OCI-LY7 (cell line): ENCODE data around the gene YIPF2. TPM values are rescaled to one million over a fixed set of nuclear protein-coding genes. Genes with fewer than 3 reads are reported as not detected.

ENCODE experiments used
- BruUV-seq: library from RNA; stranded (reverse); fragments of 400-500 nt; replicated peaks from 2 replicates; lab custom pipeline; 2021; lab: Mats Ljungman, UMichigan
- CTCF ChIA-PET: fragments of 300-600 bp; sonication (Branson Sonifier 250); formaldehyde crosslinking; loops from one replicate; lab custom pipeline; 2022; ENCODE audit warnings: antibody characterized with exemption; ENCODE audit not compliant: unreplicated experiment; lab: Charles Lee
- POLR2A ChIA-PET: fragments of 300-600 bp; sonication (Branson Sonifier 250); formaldehyde crosslinking; loops from one replicate; lab custom pipeline; 2022; ENCODE audit warnings: antibody characterized with exemption; lab: Charles Lee
- DNase-seq: peaks from one replicate; pipeline ENCODE4 v3.0.0-alpha.2; 2015; ENCODE audit warnings: low spot score
- H2AFZ ChIP-seq: fragments of 200-600 bp; sonication (generic), shearing (Covaris generic); 2 replicates; pipeline ENCODE4 v1.6.1; 2014; ENCODE audit warnings: mild to moderate bottlenecking, antibody characterized with exemption, low read length, moderate library complexity
- H3K27ac ChIP-seq: fragments of 200-600 bp; sonication (generic); 2 replicates; pipeline ENCODE4 v1.5.1; 2014; ENCODE audit warnings: mixed run types, low read depth, mild to moderate bottlenecking, moderate library complexity, low read length, inconsistent platforms; ENCODE audit not compliant: poor library complexity, severe bottlenecking
- H3K36me3 ChIP-seq: fragments of 200-600 bp; sonication (generic); 2 replicates; pipeline ENCODE4 v1.6.1; 2014; ENCODE audit warnings: mild to moderate bottlenecking, antibody characterized with exemption, low read length, moderate library complexity, mixed read lengths; ENCODE audit not compliant: insufficient read depth
- H3K4me1 ChIP-seq: fragments of 200-600 bp; sonication (generic); 2 replicates; pipeline ENCODE4 v1.5.1; 2014; ENCODE audit warnings: mild to moderate bottlenecking, low read length; ENCODE audit not compliant: insufficient read depth, poor library complexity, severe bottlenecking
- H3K4me2 ChIP-seq: fragments of 200-600 bp; sonication (generic); 2 replicates; pipeline ENCODE4 v1.6.1; 2014; ENCODE audit warnings: mild to moderate bottlenecking, low read length
- H3K4me3 ChIP-seq: fragments of 200-600 bp; sonication (generic); 2 replicates; pipeline ENCODE4 v1.5.1; 2014; ENCODE audit warnings: mild to moderate bottlenecking, low read depth, low read length; ENCODE audit not compliant: poor library complexity, severe bottlenecking
- H3K79me2 ChIP-seq: fragments of 200-600 bp; sonication (generic); 2 replicates; pipeline ENCODE4 v1.6.1; 2016; ENCODE audit warnings: low read depth, mild to moderate bottlenecking, low read length, moderate library complexity, mixed read lengths; ENCODE audit not compliant: insufficient read depth
- H3K9me2 ChIP-seq: fragments of 200-600 bp; sonication (generic); 2 replicates; pipeline ENCODE4 v1.6.1; 2016; ENCODE audit warnings: mild to moderate bottlenecking, low read length, mixed read lengths; ENCODE audit not compliant: insufficient read depth
- H3K9me3 ChIP-seq: fragments of 200-600 bp; sonication (generic); 2 replicates; pipeline ENCODE4 v1.6.1; 2014; ENCODE audit warnings: mild to moderate bottlenecking, mixed run types, low read length, mixed read lengths
- H4K20me1 ChIP-seq: fragments of 200-600 bp; sonication (generic); 2 replicates; pipeline ENCODE4 v1.6.1; 2014; ENCODE audit warnings: mild to moderate bottlenecking, antibody characterized with exemption, low read length, moderate library complexity, mixed read lengths; ENCODE audit not compliant: insufficient read depth
- CTCF ChIP-seq: fragments of 200-600 bp; sonication (generic); conservative IDR thresholded peaks from 2 replicates; pipeline ENCODE4 v1.5.1; 2014; ENCODE audit warnings: mild to moderate bottlenecking, antibody characterized with exemption, low read length, moderate library complexity, mixed read lengths
- EZH2phosphoT487 ChIP-seq: fragments of 200-600 bp; sonication (generic); IDR thresholded peaks from 2 replicates; pipeline ENCODE4 v1.6.1; 2018; ENCODE audit warnings: low read depth, borderline replicate concordance, mild to moderate bottlenecking, mixed run types, antibody characterized with exemption, low read length, moderate library complexity, mixed read lengths
- intact Hi-C: fragments of 100-400 bp; cut with micrococcal nuclease; formaldehyde crosslinking; loops from one replicate; pipeline ENCODE4 v1.10.0; 2022; ENCODE audit not compliant: unreplicated experiment
- total RNA-seq, 2 experiments: library from RNA; depleted of rRNA in 1 of 2; stranded (reverse); fragments of >200 nt in 1 of 2; shearing (Covaris generic) in 1 of 2; gene quantifications; 2 replicates each; pipeline ENCODE4 v1.2.3, GENCODE V29; 2014 to 2022

Gene YIPF2
- total RNA-seq, 2 experiments from 2014 or later, result 26.7 to 27.5 TPM

- Histone ChIP-seq H3K4me1 (peaks cover 97% of the 10 kb centered on the region), H3K9me3 (no peaks in the 10 kb centered on the region), H3K9me2 (no peaks in the 10 kb centered on the region), H3K27ac (peak overlapping the region; percentile 99), H4K20me1 (peaks cover 10% of the 10 kb centered on the region; the same call in 1 of the 2 replicates), H2AFZ (no peak overlapping the region), H3K36me3 (peaks cover 60% of the 10 kb centered on the region), H3K79me2 (peaks cover 98% of the 10 kb centered on the region), H3K4me2 (peak overlapping the region; percentile 39), H3K4me3 (peak overlapping the region; percentile 2)
- ChIA-PET POLR2A (interaction anchor here (1.0 to 2.7 kb wide), 2 partner anchors 9 to 93 kb away, joined by 3 to 17 read pairs; no protein-coding TSS in a partner anchor), CTCF (interaction anchor here (0.6 to 1.6 kb wide), 2 partner anchors 9 to 305 kb away, joined by 3 to 6 read pairs; no protein-coding TSS in a partner anchor)
- no TSS peak for BruUV-seq
- peak; percentile 49 for DNase-seq
- intact Hi-C loops, result loop anchor here (5.0 to 10.0 kb wide), 3 partner anchors 224 to 736 kb away; partner anchors contain the start of genes KANK2 and S1PR2
- no peak for TF ChIP-seq CTCF
- TF ChIP-seq EZH2phosphoT487, result no peak
These were observed 42.8 kb upstream of the YIPF2 start for GRCh38 chr19:10971107-10971726.

DNA sequence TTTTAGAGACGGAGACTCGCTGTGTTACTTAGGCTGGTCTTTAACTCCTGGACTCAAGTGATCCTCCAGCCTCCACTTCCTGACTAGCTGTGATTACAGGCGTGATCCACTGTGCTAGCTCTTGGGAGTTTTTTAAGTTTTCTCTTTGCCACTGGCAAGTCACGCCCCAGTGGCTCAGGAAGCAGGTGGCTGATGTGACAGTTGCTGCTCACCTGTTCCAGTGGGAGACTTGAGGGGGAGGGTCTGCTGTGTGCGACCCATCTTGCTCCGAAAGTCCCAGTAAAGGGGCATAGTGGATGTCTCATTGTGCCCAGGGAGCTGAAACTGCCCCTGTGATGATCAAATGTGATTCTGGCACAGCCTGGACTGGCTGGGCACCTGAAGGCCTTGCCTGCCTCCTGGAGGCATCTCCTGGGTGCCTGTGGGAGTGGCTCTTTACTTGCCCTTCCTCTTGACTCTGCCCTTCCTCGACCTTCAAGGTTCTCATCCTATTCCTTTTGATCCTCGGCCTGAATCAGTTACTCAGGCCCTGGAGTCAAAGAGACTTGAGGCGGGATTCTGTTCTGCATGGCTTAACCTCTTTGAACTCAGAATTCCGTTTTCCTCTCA, 40.2 kb upstream of the YIPF2 start:
- no peak overlapping the region for H2AFZ ChIP-seq
- BruUV-seq, result no TSS peak
- H4K20me1 ChIP-seq, result no peaks in the 10 kb centered on the region
- DNase-seq, result peak; percentile 98
- peaks cover 69% of the 10 kb centered on the region for H3K36me3 ChIP-seq
- peaks cover 98% of the 10 kb centered on the region for H3K79me2 ChIP-seq
- intact Hi-C loops, result loop anchor here (5.0 kb wide), 1 partner anchor 376 kb away; no protein-coding TSS in a partner anchor
- POLR2A ChIA-PET, result interaction anchor here (0.6 to 4.2 kb wide), 4 partner anchors 11 to 81 kb away, joined by 3 to 43 read pairs (median 4); no protein-coding TSS in a partner anchor
- no peak for TF ChIP-seq EZH2phosphoT487
- no peak for TF ChIP-seq CTCF
- H3K9me2 ChIP-seq, result no peaks in the 10 kb centered on the region
- H3K9me3 ChIP-seq, result no peaks in the 10 kb centered on the region
- H3K27ac ChIP-seq, result peak overlapping the region; percentile 99
- peak overlapping the region; percentile 84 for H3K4me2 ChIP-seq
- peak overlapping the region; percentile 56 for H3K4me3 ChIP-seq
- CTCF ChIA-PET, result no interaction called here
- peaks cover 97% of the 10 kb centered on the region for H3K4me1 ChIP-seq
